Ovary (tissue), 3 donors: ENCODE results near the gene SPZ1.

Experiments
- CTCF ChIP-seq, 3 donors: fragments of 450-650 bp in 2 of 3; fragments of 200-600 bp in 1 of 3; IDR thresholded peaks; one replicate each; pipeline versions ENCODE4 v1.5.1 to v1.8.0; 2016 to 2022; ENCODE audit warnings: antibody characterized with exemption in 3 of 3, mild to moderate bottlenecking in 1 of 3
- EP300 ChIP-seq: sonication (generic); formaldehyde crosslinking; IDR thresholded peaks from one replicate; pipeline ENCODE4 v1.6.1; 2017; ENCODE audit warnings: antibody characterized with exemption
- POLR2A ChIP-seq: fragments of 450-650 bp; IDR thresholded peaks from one replicate; pipeline ENCODE4 v1.6.1; 2017; ENCODE audit warnings: antibody characterized with exemption, mild to moderate bottlenecking, moderate library complexity
- donor health status: DM: no; HTN: no; CAD: no.

- TF ChIP-seq CTCF (IDR thresholded peaks at IDR 0.05) (no peak), POLR2A (no peak), EP300 (no peak)
These were observed 30.5 kb upstream of the SPZ1 start for GRCh38 chr5:80289320-80289719.
